Measurements from ENCODE around the gene ANTKMT.

DNA sequence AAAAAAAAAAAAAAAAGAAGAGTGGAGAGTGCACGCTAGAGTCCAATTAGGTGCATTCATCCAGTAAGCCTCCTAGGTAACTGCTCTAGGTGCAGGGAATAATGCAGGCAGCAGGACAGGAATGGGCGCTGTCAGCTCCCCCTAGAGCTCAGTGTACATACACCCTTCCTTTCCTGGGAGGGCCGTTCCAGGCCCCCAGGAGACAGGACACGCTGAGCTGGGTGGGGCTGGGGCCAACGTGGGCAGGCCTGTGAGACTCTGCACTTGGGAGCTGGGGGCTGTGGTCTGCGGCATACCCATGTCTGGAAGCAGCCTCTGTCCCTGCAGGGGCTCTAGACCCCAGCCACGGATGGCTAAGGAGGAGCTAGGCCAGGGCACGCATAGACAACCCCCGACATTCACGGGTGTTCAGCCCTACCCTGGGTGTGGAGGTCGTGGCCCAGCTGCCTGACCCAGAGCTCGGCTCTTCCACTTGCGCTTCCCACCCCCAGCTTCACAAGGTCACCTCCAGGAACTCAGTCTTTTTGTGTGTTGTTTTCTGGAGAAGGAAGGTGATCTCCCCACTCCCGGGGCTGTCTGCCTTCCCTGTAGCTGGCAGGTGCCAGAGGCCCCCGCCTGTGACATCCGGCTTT is 1.0 kb upstream of the ANTKMT start:
- TF ChIP-seq, protein P1, sequence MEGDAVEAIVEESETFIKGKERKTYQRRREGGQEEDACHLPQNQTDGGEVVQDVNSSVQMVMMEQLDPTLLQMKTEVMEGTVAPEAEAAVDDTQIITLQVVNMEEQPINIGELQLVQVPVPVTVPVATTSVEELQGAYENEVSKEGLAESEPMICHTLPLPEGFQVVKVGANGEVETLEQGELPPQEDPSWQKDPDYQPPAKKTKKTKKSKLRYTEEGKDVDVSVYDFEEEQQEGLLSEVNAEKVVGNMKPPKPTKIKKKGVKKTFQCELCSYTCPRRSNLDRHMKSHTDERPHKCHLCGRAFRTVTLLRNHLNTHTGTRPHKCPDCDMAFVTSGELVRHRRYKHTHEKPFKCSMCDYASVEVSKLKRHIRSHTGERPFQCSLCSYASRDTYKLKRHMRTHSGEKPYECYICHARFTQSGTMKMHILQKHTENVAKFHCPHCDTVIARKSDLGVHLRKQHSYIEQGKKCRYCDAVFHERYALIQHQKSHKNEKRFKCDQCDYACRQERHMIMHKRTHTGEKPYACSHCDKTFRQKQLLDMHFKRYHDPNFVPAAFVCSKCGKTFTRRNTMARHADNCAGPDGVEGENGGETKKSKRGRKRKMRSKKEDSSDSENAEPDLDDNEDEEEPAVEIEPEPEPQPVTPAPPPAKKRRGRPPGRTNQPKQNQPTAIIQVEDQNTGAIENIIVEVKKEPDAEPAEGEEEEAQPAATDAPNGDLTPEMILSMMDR (IDR thresholded peaks at IDR 0.05), result no peak
- TF ChIP-seq POLR2A (IDR thresholded peaks at IDR 0.05), result no peak
